ENCODE measurements around the gene STAM2. TPM values are rescaled to one million over a fixed set of nuclear protein-coding genes. Genes with fewer than 3 reads are reported as not detected.
"Not testable (repeated sequence)": the region's sequence is repeated elsewhere in the genome, so short reads cannot be mapped to it uniquely, and the experiment has no call there.

Gene STAM2
- polyA plus RNA-seq, 4 donors, result 8.2 to 27.3 (median 9.8) TPM

- no peaks in the 10 kb centered on the region for H3K4me1 ChIP-seq (ENCODE audit: control insufficient read depth in 3 of 3, insufficient read depth in 2 of 3, low read depth in 1 of 3, low read length in 2 of 3)
- WGBS, 3 donors, result 59 to 86% (median 75%) methylated on average over 2 of the region's 2 CpGs
- DNase-seq, result peak in 1 of 2 donors; percentile 22
- peak; percentile 33 for FAIRE-seq
- H3K27me3 ChIP-seq (ENCODE audit: control insufficient read depth in 3 of 3, insufficient read depth in 3 of 3, low read length in 3 of 3), result no peaks in the 10 kb centered on the region
- H3K27ac ChIP-seq (ENCODE audit: low read depth in 1 of 3, low read length in 2 of 3), result no peak overlapping the region
- no peak overlapping the region for H3K4me3 ChIP-seq (ENCODE audit: low read depth in 1 of 3, low read length in 3 of 3)
- H3K9me3 ChIP-seq (ENCODE audit: control insufficient read depth in 2 of 2, insufficient read depth in 1 of 2, low read depth in 1 of 2, low read length in 1 of 2), result no peaks in the 10 kb centered on the region
- peaks cover 0 to 22% (median 13%) of the 10 kb centered on the region in 3 donors for H3K36me3 ChIP-seq (ENCODE audit: control insufficient read depth in 3 of 3, insufficient read depth in 2 of 3, low read depth in 1 of 3, low read length in 3 of 3)
Measured at GRCh38 chr2:152122161-152122560, 53.4 kb downstream of the STAM2 start.

- Histone ChIP-seq H3K36me3 (ENCODE audit: control insufficient read depth in 3 of 3, insufficient read depth in 2 of 3, low read depth in 1 of 3, low read length in 3 of 3) (peaks cover 0 to 19% (median 13%) of the 10 kb centered on the region in 3 donors), H3K4me3 (ENCODE audit: low read depth in 1 of 3, low read length in 3 of 3) (no peak overlapping the region), H3K9me3 (ENCODE audit: control insufficient read depth in 2 of 2, insufficient read depth in 1 of 2, low read depth in 1 of 2, low read length in 1 of 2) (no peaks in the 10 kb centered on the region), H3K4me1 (ENCODE audit: control insufficient read depth in 3 of 3, insufficient read depth in 2 of 3, low read depth in 1 of 3, low read length in 2 of 3) (no peaks in the 10 kb centered on the region), H3K27ac (ENCODE audit: low read depth in 1 of 3, low read length in 2 of 3) (no peak overlapping the region), H3K27me3 (ENCODE audit: control insufficient read depth in 3 of 3, insufficient read depth in 3 of 3, low read length in 3 of 3) (no peaks in the 10 kb centered on the region)
- FAIRE-seq (no peak), DNase-seq (no peak)
- WGBS, 3 donors, result 89 to 100% (median 97%) methylated on average over 1 of the region's 1 CpG
Measured at GRCh38 chr2:152120430-152120829, 55.1 kb downstream of the STAM2 start.

- DNase-seq, result no peak
- Histone ChIP-seq H3K9me3 (ENCODE audit: control insufficient read depth in 2 of 2, insufficient read depth in 1 of 2, low read depth in 1 of 2, low read length in 1 of 2) (no peaks in the 10 kb centered on the region), H3K27me3 (ENCODE audit: control insufficient read depth in 3 of 3, insufficient read depth in 3 of 3, low read length in 3 of 3) (no peaks in the 10 kb centered on the region), H3K27ac (ENCODE audit: low read depth in 1 of 3, low read length in 2 of 3) (no peak overlapping the region), H3K36me3 (ENCODE audit: control insufficient read depth in 3 of 3, insufficient read depth in 2 of 3, low read depth in 1 of 3, low read length in 3 of 3) (peaks cover 0 to 7% (median 4%) of the 10 kb centered on the region in 3 donors), H3K4me3 (ENCODE audit: low read depth in 1 of 3, low read length in 3 of 3) (no peak overlapping the region), H3K4me1 (ENCODE audit: control insufficient read depth in 3 of 3, insufficient read depth in 2 of 3, low read depth in 1 of 3, low read length in 2 of 3) (no peaks in the 10 kb centered on the region)
- 93 to 94% (median 93%) methylated on average over 3 of the region's 3 CpGs for WGBS, 3 donors
- no peak for FAIRE-seq
Measured at GRCh38 chr2:152115952-152116351, 59.6 kb downstream of the STAM2 start.

- WGBS, 3 donors, result 91 to 95% (median 94%) methylated on average over 3 of the region's 3 CpGs
- H3K4me3 ChIP-seq (ENCODE audit: low read depth in 1 of 3, low read length in 3 of 3), result no peak overlapping the region
- no peaks in the 10 kb centered on the region for H3K4me1 ChIP-seq (ENCODE audit: control insufficient read depth in 3 of 3, insufficient read depth in 2 of 3, low read depth in 1 of 3, low read length in 2 of 3)
- FAIRE-seq, result no peak
- H3K27ac ChIP-seq (ENCODE audit: low read depth in 1 of 3, low read length in 2 of 3), result no peak overlapping the region
- no peaks in the 10 kb centered on the region for H3K27me3 ChIP-seq (ENCODE audit: control insufficient read depth in 3 of 3, insufficient read depth in 3 of 3, low read length in 3 of 3)
- peaks cover 0 to 2% (median 0%) of the 10 kb centered on the region in 3 donors for H3K36me3 ChIP-seq (ENCODE audit: control insufficient read depth in 3 of 3, insufficient read depth in 2 of 3, low read depth in 1 of 3, low read length in 3 of 3)
- DNase-seq, result no peak
- no peaks in the 10 kb centered on the region for H3K9me3 ChIP-seq (ENCODE audit: control insufficient read depth in 2 of 2, insufficient read depth in 1 of 2, low read depth in 1 of 2, low read length in 1 of 2)
Measured at GRCh38 chr2:152114366-152114765, 61.2 kb downstream of the STAM2 start.

- H3K27me3 ChIP-seq (ENCODE audit: control insufficient read depth in 3 of 3, insufficient read depth in 3 of 3, low read length in 3 of 3); H3K4me3 ChIP-seq (ENCODE audit: low read depth in 1 of 3, low read length in 3 of 3); H3K9me3 ChIP-seq (ENCODE audit: control insufficient read depth in 2 of 2, insufficient read depth in 1 of 2, low read depth in 1 of 2, low read length in 1 of 2); H3K4me1 ChIP-seq (ENCODE audit: control insufficient read depth in 3 of 3, insufficient read depth in 2 of 3, low read depth in 1 of 3, low read length in 2 of 3); DNase-seq; H3K27ac ChIP-seq (ENCODE audit: low read depth in 1 of 3, low read length in 2 of 3); H3K36me3 ChIP-seq (ENCODE audit: control insufficient read depth in 3 of 3, insufficient read depth in 2 of 3, low read depth in 1 of 3, low read length in 3 of 3); FAIRE-seq: not testable (repeated sequence)
- WGBS, 3 donors, result 83 to 92% (median 86%) methylated on average over 13 of the region's 13 CpGs
Measured at GRCh38 chr2:152107140-152107539, 68.4 kb downstream of the STAM2 start.

- H3K4me1 ChIP-seq (ENCODE audit: control insufficient read depth in 3 of 3, insufficient read depth in 2 of 3, low read depth in 1 of 3, low read length in 2 of 3), result no peaks in the 10 kb centered on the region
- H3K36me3 ChIP-seq (ENCODE audit: control insufficient read depth in 3 of 3, insufficient read depth in 2 of 3, low read depth in 1 of 3, low read length in 3 of 3), result no peaks in the 10 kb centered on the region
- WGBS, 3 donors, result 91 to 94% (median 91%) methylated on average over 4 of the region's 4 CpGs
- H3K27me3 ChIP-seq (ENCODE audit: control insufficient read depth in 3 of 3, insufficient read depth in 3 of 3, low read length in 3 of 3), result peaks cover 0 to 4% (median 3%) of the 10 kb centered on the region in 3 donors
- no peak overlapping the region for H3K27ac ChIP-seq (ENCODE audit: low read depth in 1 of 3, low read length in 2 of 3)
- FAIRE-seq (no peak), DNase-seq (no peak)
- H3K9me3 ChIP-seq (ENCODE audit: control insufficient read depth in 2 of 2, insufficient read depth in 1 of 2, low read depth in 1 of 2, low read length in 1 of 2), result no peaks in the 10 kb centered on the region
- H3K4me3 ChIP-seq (ENCODE audit: low read depth in 1 of 3, low read length in 3 of 3), result no peak overlapping the region
Measured at GRCh38 chr2:152106464-152106863, 69.1 kb downstream of the STAM2 start.

GRCh38 chr2:152103271-152103670 is 72.3 kb downstream of the STAM2 start:
- WGBS, 3 donors, result 96 to 98% (median 97%) methylated on average over 3 of the region's 3 CpGs
- Histone ChIP-seq H3K27ac (ENCODE audit: low read depth in 1 of 3, low read length in 2 of 3) (no peak overlapping the region), H3K4me1 (ENCODE audit: control insufficient read depth in 3 of 3, insufficient read depth in 2 of 3, low read depth in 1 of 3, low read length in 2 of 3) (peaks cover 0 to 5% (median 2%) of the 10 kb centered on the region in 3 donors), H3K27me3 (ENCODE audit: control insufficient read depth in 3 of 3, insufficient read depth in 3 of 3, low read length in 3 of 3) (peaks cover 4 to 33% (median 15%) of the 10 kb centered on the region in 3 donors), H3K4me3 (ENCODE audit: low read depth in 1 of 3, low read length in 3 of 3) (no peak overlapping the region), H3K36me3 (ENCODE audit: control insufficient read depth in 3 of 3, insufficient read depth in 2 of 3, low read depth in 1 of 3, low read length in 3 of 3) (no peaks in the 10 kb centered on the region), H3K9me3 (ENCODE audit: control insufficient read depth in 2 of 2, insufficient read depth in 1 of 2, low read depth in 1 of 2, low read length in 1 of 2) (no peaks in the 10 kb centered on the region)
- no peak for DNase-seq
- FAIRE-seq, result no peak

GRCh38 chr2:152100961-152101360 is 74.6 kb downstream of the STAM2 start:
- no peak for DNase-seq
- H3K4me1 ChIP-seq (ENCODE audit: control insufficient read depth in 3 of 3, insufficient read depth in 2 of 3, low read depth in 1 of 3, low read length in 2 of 3), result peaks cover 0 to 8% (median 2%) of the 10 kb centered on the region in 3 donors
- no peak for FAIRE-seq
- H3K36me3 ChIP-seq (ENCODE audit: control insufficient read depth in 3 of 3, insufficient read depth in 2 of 3, low read depth in 1 of 3, low read length in 3 of 3), result no peaks in the 10 kb centered on the region
- no peaks in the 10 kb centered on the region for H3K9me3 ChIP-seq (ENCODE audit: control insufficient read depth in 2 of 2, insufficient read depth in 1 of 2, low read depth in 1 of 2, low read length in 1 of 2)
- H3K27me3 ChIP-seq (ENCODE audit: control insufficient read depth in 3 of 3, insufficient read depth in 3 of 3, low read length in 3 of 3), result peaks cover 4 to 46% (median 15%) of the 10 kb centered on the region in 3 donors
- 75 to 86% (median 86%) methylated on average over 2 of the region's 2 CpGs for WGBS, 3 donors
- H3K27ac ChIP-seq (ENCODE audit: low read depth in 1 of 3, low read length in 2 of 3), result no peak overlapping the region
- no peak overlapping the region for H3K4me3 ChIP-seq (ENCODE audit: low read depth in 1 of 3, low read length in 3 of 3)

Measured in small intestine (tissue), 7 donors.